HEK293T (cell line): ENCODE results near the gene ZNF594.
"Not testable (repeated sequence)": the region's sequence is repeated elsewhere in the genome, so short reads cannot be mapped to it uniquely, and the experiment has no call there.

Source experiments
- BHLHE40 ChIP-seq: fragments of 450-650 bp; IDR thresholded peaks from 2 replicates; pipeline ENCODE4 v1.6.1; 2016; ENCODE audit warnings: mild to moderate bottlenecking, moderate library complexity, borderline replicate concordance
- NFRKB ChIP-seq: fragments of 450-650 bp; IDR thresholded peaks from 2 replicates; pipeline ENCODE4 v1.6.1; 2016; ENCODE audit warnings: mild to moderate bottlenecking, moderate library complexity
- SUZ12 ChIP-seq: fragments of 450-650 bp; IDR thresholded peaks from 2 replicates; pipeline ENCODE4 v1.6.1; 2016; ENCODE audit warnings: mild to moderate bottlenecking

DNA sequence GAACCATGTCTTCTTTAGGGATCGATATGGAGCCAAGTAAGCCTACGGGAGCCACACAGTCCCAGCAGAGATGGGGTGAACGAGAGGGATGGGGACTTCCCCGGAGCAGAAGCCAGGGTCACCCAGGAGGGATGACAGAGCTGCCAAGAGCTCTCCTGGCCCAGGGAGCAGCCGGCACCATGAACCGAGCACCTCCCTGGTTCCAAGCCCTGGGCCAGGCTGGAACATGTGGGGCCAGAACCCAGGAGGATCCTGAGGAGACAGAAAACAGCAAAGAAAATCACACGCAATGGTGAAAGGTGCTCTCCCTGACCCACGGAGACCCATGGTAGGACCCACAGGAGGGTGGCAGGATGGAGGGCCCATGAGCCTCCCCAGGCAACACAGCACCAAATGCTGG lies 57.7 kb downstream of the ZNF594 start:
- TF ChIP-seq NFRKB, SUZ12, BHLHE40: not testable (repeated sequence)
